ENCODE measurements around the gene RPP38. TPM values are rescaled to one million over a fixed set of nuclear protein-coding genes. Genes with fewer than 3 reads are reported as not detected.

Gene RPP38
- 1 to 10 TPM; 8.2 to 9.0 TPM for total RNA-seq
- polyA plus RNA-seq: 10 to 100 TPM in 1 of 2 donors, 1 to 10 TPM in 1; 9.6 to 12.0 TPM
- long read RNA-seq, donor 1, transcript RPP38-204 (3 exons, 1,296 nt): major isoform, 7 of 33 reads
- long read RNA-seq, donor 1, transcript RPP38-201 (3 exons, 1,457 nt): minor isoform, 5 of 33 reads
- long read RNA-seq, donor 1, transcript RPP38-207 (2 exons, 1,537 nt): minor isoform, 6 of 33 reads
- long read RNA-seq, donor 1, partial matches to known transcripts: 2 of 33 reads
- long read RNA-seq, donor 1, other reads (novel, unspliced or antisense): 10 of 33 reads
- long read RNA-seq, donor 2, partial matches to known transcripts: 0 of 19 reads
- long read RNA-seq, donor 2, other reads (novel, unspliced or antisense): 10 of 19 reads

- no peaks in the 10 kb centered on the region for H3K36me3 ChIP-seq (ENCODE audit: control insufficient read depth in 1 of 2, insufficient read depth in 2 of 2, low read length in 1 of 2)
- DNase-seq (peak; percentile 98 to 99), ATAC-seq (ENCODE audit: low FRiP score) (peak; percentile 99)
- H3K27me3 ChIP-seq (ENCODE audit: control insufficient read depth in 1 of 2, insufficient read depth in 2 of 2, low read length in 1 of 2): no peaks in the 10 kb centered on the region
- H3K27ac ChIP-seq (ENCODE audit: low read depth in 1 of 2, low read length in 2 of 2): peak within 1 kb of the TSS in 1 of 2 donors; percentile 60
- H3K4me1 ChIP-seq (ENCODE audit: control insufficient read depth in 1 of 2, insufficient read depth in 2 of 2, low read length in 2 of 2): no peaks in the 10 kb centered on the region
- intact Hi-C loops (cut with DNase I): loop anchor here in 1 of 2 donors (5.0 to 10.0 kb wide), 2 partner anchors 140 to 222 kb away; partner anchors contain the start of genes MEIG1 and SUV39H2
- H3K9me3 ChIP-seq (ENCODE audit: control insufficient read depth, low read length): no peaks in the 10 kb centered on the region
- H3K4me3 ChIP-seq (ENCODE audit: low read length in 2 of 2): peak within 1 kb of the TSS; percentile 38 to 75
- 0 to 1% methylated on average over 82 to 84 of the region's 84 CpGs for WGBS, 2 donors
Measured at GRCh38 chr10:15097011-15097812, at the start of gene RPP38. RPP38 (plus strand) TSS chr10:15097355; CDS start chr10:15103315, 5,960 bp downstream.

- H3K9me3 ChIP-seq (ENCODE audit: control insufficient read depth, low read length): no peaks in the 10 kb centered on the region
- no peaks in the 10 kb centered on the region for H3K36me3 ChIP-seq (ENCODE audit: control insufficient read depth in 1 of 2, insufficient read depth in 2 of 2, low read length in 1 of 2)
- ATAC-seq (ENCODE audit: low FRiP score) (no peak), DNase-seq (no peak)
- H3K27me3 ChIP-seq (ENCODE audit: control insufficient read depth in 1 of 2, insufficient read depth in 2 of 2, low read length in 1 of 2): no peaks in the 10 kb centered on the region
- H3K4me1 ChIP-seq (ENCODE audit: control insufficient read depth in 1 of 2, insufficient read depth in 2 of 2, low read length in 2 of 2): peaks cover 2 to 3% of the 10 kb centered on the region in 2 donors
- H3K4me3 ChIP-seq (ENCODE audit: low read length in 2 of 2): no peak overlapping the region
- H3K27ac ChIP-seq (ENCODE audit: low read depth in 1 of 2, low read length in 2 of 2): no peak overlapping the region
- intact Hi-C loops (cut with DNase I): no loop called here
Measured at GRCh38 chr10:15049533-15049932, 47.6 kb upstream of the RPP38 start.

- H3K4me1 ChIP-seq (ENCODE audit: control insufficient read depth in 1 of 2, insufficient read depth in 2 of 2, low read length in 2 of 2): no peaks in the 10 kb centered on the region
- ATAC-seq (ENCODE audit: low FRiP score) (no peak), DNase-seq (no peak)
- WGBS, 2 donors: 82% methylated on average over 7 of the region's 7 CpGs
- no peaks in the 10 kb centered on the region for H3K9me3 ChIP-seq (ENCODE audit: control insufficient read depth, low read length)
- H3K27me3 ChIP-seq (ENCODE audit: control insufficient read depth in 1 of 2, insufficient read depth in 2 of 2, low read length in 1 of 2): no peaks in the 10 kb centered on the region
- H3K4me3 ChIP-seq (ENCODE audit: low read length in 2 of 2): no peak overlapping the region
- intact Hi-C loops (cut with DNase I): no loop called here
- H3K36me3 ChIP-seq (ENCODE audit: control insufficient read depth in 1 of 2, insufficient read depth in 2 of 2, low read length in 1 of 2): no peaks in the 10 kb centered on the region
- no peak overlapping the region for H3K27ac ChIP-seq (ENCODE audit: low read depth in 1 of 2, low read length in 2 of 2)
Measured at GRCh38 chr10:15052121-15052520, 45.0 kb upstream of the RPP38 start.

- no peak overlapping the region for H3K4me3 ChIP-seq (ENCODE audit: low read length in 2 of 2)
- 88 to 91% methylated on average over 3 of the region's 3 CpGs for WGBS, 2 donors
- no peak overlapping the region for H3K27ac ChIP-seq (ENCODE audit: low read depth in 1 of 2, low read length in 2 of 2)
- DNase-seq (no peak), ATAC-seq (ENCODE audit: low FRiP score) (no peak)
- H3K9me3 ChIP-seq (ENCODE audit: control insufficient read depth, low read length): no peaks in the 10 kb centered on the region
- H3K36me3 ChIP-seq (ENCODE audit: control insufficient read depth in 1 of 2, insufficient read depth in 2 of 2, low read length in 1 of 2): no peaks in the 10 kb centered on the region
- H3K27me3 ChIP-seq (ENCODE audit: control insufficient read depth in 1 of 2, insufficient read depth in 2 of 2, low read length in 1 of 2): no peaks in the 10 kb centered on the region
- intact Hi-C loops (cut with DNase I): no loop called here
- H3K4me1 ChIP-seq (ENCODE audit: control insufficient read depth in 1 of 2, insufficient read depth in 2 of 2, low read length in 2 of 2): no peaks in the 10 kb centered on the region
Measured at GRCh38 chr10:15053061-15053460, 44.1 kb upstream of the RPP38 start.

GRCh38 chr10:15058689-15059088 lies 38.5 kb upstream of the RPP38 start:
- Histone ChIP-seq H3K27me3 (ENCODE audit: control insufficient read depth in 1 of 2, insufficient read depth in 2 of 2, low read length in 1 of 2) (no peaks in the 10 kb centered on the region), H3K4me1 (ENCODE audit: control insufficient read depth in 1 of 2, insufficient read depth in 2 of 2, low read length in 2 of 2) (no peaks in the 10 kb centered on the region), H3K4me3 (ENCODE audit: low read length in 2 of 2) (no peak overlapping the region), H3K9me3 (ENCODE audit: control insufficient read depth, low read length) (no peaks in the 10 kb centered on the region), H3K27ac (ENCODE audit: low read depth in 1 of 2, low read length in 2 of 2) (no peak overlapping the region), H3K36me3 (ENCODE audit: control insufficient read depth in 1 of 2, insufficient read depth in 2 of 2, low read length in 1 of 2) (no peaks in the 10 kb centered on the region)
- 68 to 69% methylated on average over 1 of the region's 1 CpG for WGBS, 2 donors
- intact Hi-C loops (cut with DNase I): no loop called here
- no peak for ATAC-seq (ENCODE audit: low FRiP score)
- DNase-seq: no peak

GRCh38 chr10:15059914-15060313 lies 37.2 kb upstream of the RPP38 start:
- Histone ChIP-seq H3K36me3 (ENCODE audit: control insufficient read depth in 1 of 2, insufficient read depth in 2 of 2, low read length in 1 of 2) (no peaks in the 10 kb centered on the region), H3K27me3 (ENCODE audit: control insufficient read depth in 1 of 2, insufficient read depth in 2 of 2, low read length in 1 of 2) (no peaks in the 10 kb centered on the region), H3K9me3 (ENCODE audit: control insufficient read depth, low read length) (no peaks in the 10 kb centered on the region), H3K4me1 (ENCODE audit: control insufficient read depth in 1 of 2, insufficient read depth in 2 of 2, low read length in 2 of 2) (no peaks in the 10 kb centered on the region), H3K4me3 (ENCODE audit: low read length in 2 of 2) (no peak overlapping the region), H3K27ac (ENCODE audit: low read depth in 1 of 2, low read length in 2 of 2) (no peak overlapping the region)
- ATAC-seq (ENCODE audit: low FRiP score): no peak
- intact Hi-C loops (cut with DNase I): no loop called here
- DNase-seq: no peak
- 82 to 92% methylated on average over 4 of the region's 4 CpGs for WGBS, 2 donors

GRCh38 chr10:15060638-15061037 lies 36.5 kb upstream of the RPP38 start:
- Histone ChIP-seq H3K4me1 (ENCODE audit: control insufficient read depth in 1 of 2, insufficient read depth in 2 of 2, low read length in 2 of 2) (no peaks in the 10 kb centered on the region), H3K27ac (ENCODE audit: low read depth in 1 of 2, low read length in 2 of 2) (no peak overlapping the region), H3K4me3 (ENCODE audit: low read length in 2 of 2) (no peak overlapping the region), H3K9me3 (ENCODE audit: control insufficient read depth, low read length) (no peaks in the 10 kb centered on the region), H3K36me3 (ENCODE audit: control insufficient read depth in 1 of 2, insufficient read depth in 2 of 2, low read length in 1 of 2) (no peaks in the 10 kb centered on the region), H3K27me3 (ENCODE audit: control insufficient read depth in 1 of 2, insufficient read depth in 2 of 2, low read length in 1 of 2) (no peaks in the 10 kb centered on the region)
- ATAC-seq (ENCODE audit: low FRiP score) (no peak), DNase-seq (no peak)
- intact Hi-C loops (cut with DNase I): no loop called here
- WGBS, 2 donors: 74 to 80% methylated on average over 2 of the region's 2 CpGs

GRCh38 chr10:15067154-15067553 lies 30.0 kb upstream of the RPP38 start:
- Histone ChIP-seq H3K27ac (ENCODE audit: low read depth in 1 of 2, low read length in 2 of 2) (no peak overlapping the region), H3K4me3 (ENCODE audit: low read length in 2 of 2) (no peak overlapping the region), H3K36me3 (ENCODE audit: control insufficient read depth in 1 of 2, insufficient read depth in 2 of 2, low read length in 1 of 2) (no peaks in the 10 kb centered on the region), H3K9me3 (ENCODE audit: control insufficient read depth, low read length) (peaks cover 1% of the 10 kb centered on the region), H3K4me1 (ENCODE audit: control insufficient read depth in 1 of 2, insufficient read depth in 2 of 2, low read length in 2 of 2) (no peaks in the 10 kb centered on the region), H3K27me3 (ENCODE audit: control insufficient read depth in 1 of 2, insufficient read depth in 2 of 2, low read length in 1 of 2) (no peaks in the 10 kb centered on the region)
- intact Hi-C loops (cut with DNase I): no loop called here
- ATAC-seq (ENCODE audit: low FRiP score) (no peak), DNase-seq (no peak)
- 82 to 91% methylated on average over 5 of the region's 5 CpGs for WGBS, 2 donors

Data from aorta (tissue), 5 donors.